Ascending aorta (tissue), 2 donors: ENCODE data around the gene AKTIP. TPM values are rescaled to one million over a fixed set of nuclear protein-coding genes. Genes with fewer than 3 reads are reported as not detected.

Experiments
- DNase-seq, 2 donors: peaks; one replicate each; pipeline ENCODE4 v3.0.0-alpha.2; 2019; ENCODE audit warnings: low spot score in 2 of 2
- H3K27ac ChIP-seq, 2 donors: fragments of 200-600 bp; sonication (generic); one replicate each; pipeline ENCODE4 v1.5.1; 2016 to 2017; ENCODE audit warnings: mild to moderate bottlenecking in 1 of 2
- H3K27me3 ChIP-seq: fragments of 200-600 bp; sonication (generic); one replicate; pipeline ENCODE4 v1.5.1; 2017
- H3K36me3 ChIP-seq, 2 donors: fragments of 200-600 bp; sonication (generic); one replicate each; pipeline ENCODE4 v1.5.1; 2016
- H3K4me1 ChIP-seq, 2 donors: fragments of 200-600 bp; sonication (generic); one replicate each; pipeline ENCODE4 v1.5.1; 2016 to 2017; ENCODE audit warnings: mild to moderate bottlenecking in 1 of 2
- H3K4me3 ChIP-seq, 2 donors: fragments of 200-600 bp; sonication (generic); one replicate each; pipeline ENCODE4 v1.5.1; 2016 to 2017; ENCODE audit warnings: mild to moderate bottlenecking in 1 of 2
- H3K9me3 ChIP-seq, 2 donors: fragments of 200-600 bp; sonication (generic); one replicate each; pipeline ENCODE4 v1.5.1; 2016
- CTCF ChIP-seq, 3 experiments: fragments of 200-600 bp in 2 of 3; fragments of 450-650 bp in 1 of 3; sonication (generic) in 2 of 3; IDR thresholded peaks; one replicate each; pipeline ENCODE4 v1.5.1; 2016 to 2019; ENCODE audit warnings: antibody characterized with exemption in 3 of 3, mild to moderate bottlenecking in 1 of 3, moderate library complexity in 1 of 3
- intact Hi-C: fragments of 100-400 bp; cut with DNase I; formaldehyde crosslinking; loops from one replicate; pipeline ENCODE4 v1.15.1; 2023
- total RNA-seq: library from RNA; depleted of rRNA; stranded (reverse); fragments of >200 nt; gene quantifications from one replicate; pipeline ENCODE4 v1.1.0, GENCODE V29; 2016

The AKTIP gene
- total RNA-seq, 1 donor from 2014 or later = 58.0 TPM

- Histone ChIP-seq H3K36me3 (no peaks in the 10 kb centered on the region), H3K27ac (peak overlapping the region in 1 of 2 donors; percentile 97), H3K27me3 (no peaks in the 10 kb centered on the region), H3K4me1 (peaks cover 5 to 29% of the 10 kb centered on the region in 2 donors), H3K9me3 (no peaks in the 10 kb centered on the region), H3K4me3 (no peak overlapping the region)
- DNase-seq = no peak
- no peak for TF ChIP-seq CTCF (IDR thresholded peaks at IDR 0.05)
- intact Hi-C loops = loop anchor here (10.0 kb wide), 3 partner anchors 451 to 1999 kb away; partner anchors contain the start of genes CHD9, CHD9NB and LPCAT2
Observed at GRCh38 chr16:53506254-53506653, 3.2 kb upstream of the AKTIP start.

GRCh38 chr16:53504665-53505064 lies 1.7 kb upstream of the AKTIP start:
- H3K4me1 ChIP-seq = peaks cover 10 to 28% of the 10 kb centered on the region in 2 donors
- no peak for TF ChIP-seq CTCF (IDR thresholded peaks at IDR 0.05)
- no peaks in the 10 kb centered on the region for H3K9me3 ChIP-seq
- no peak for DNase-seq
- H3K27ac ChIP-seq = peak overlapping the region; percentile 91 to 97
- H3K36me3 ChIP-seq = no peaks in the 10 kb centered on the region
- H3K27me3 ChIP-seq = no peaks in the 10 kb centered on the region
- H3K4me3 ChIP-seq = peak overlapping the region; percentile 55 to 61
- intact Hi-C loops = loop anchor here (10.0 kb wide), 3 partner anchors 450 to 2000 kb away; partner anchors contain the start of genes CHD9, CHD9NB and LPCAT2

- Histone ChIP-seq H3K4me3 (peak overlapping the region; percentile 55 to 61), H3K36me3 (peaks cover 0 to 2% of the 10 kb centered on the region in 2 donors), H3K9me3 (no peaks in the 10 kb centered on the region), H3K27ac (peak overlapping the region; percentile 91 to 97), H3K4me1 (peaks cover 10 to 27% of the 10 kb centered on the region in 2 donors), H3K27me3 (no peaks in the 10 kb centered on the region)
- DNase-seq = peak; percentile 40 to 87
- TF ChIP-seq CTCF (IDR thresholded peaks at IDR 0.05) = no peak
- intact Hi-C loops = loop anchor here (1.0 to 10.0 kb wide), 7 partner anchors 69 to 2001 kb away; partner anchors contain the start of genes CHD9, CHD9NB, FTO and IRX5
Observed at GRCh38 chr16:53503991-53504663, 1.1 kb upstream of the AKTIP start.

GRCh38 chr16:53503270-53503923 lies 388 bp upstream of the AKTIP start:
- Histone ChIP-seq H3K27me3 (no peaks in the 10 kb centered on the region), H3K4me3 (peak overlapping the region; percentile 83 to 93), H3K9me3 (no peaks in the 10 kb centered on the region), H3K27ac (peak overlapping the region; percentile 91 to 97), H3K36me3 (peaks cover 0 to 9% of the 10 kb centered on the region in 2 donors), H3K4me1 (peaks cover 10 to 27% of the 10 kb centered on the region in 2 donors)
- DNase-seq = peak; percentile 100
- TF ChIP-seq CTCF (IDR thresholded peaks at IDR 0.05) = no peak
- intact Hi-C loops = loop anchor here (1.0 to 10.0 kb wide), 7 partner anchors 68 to 2001 kb away; partner anchors contain the start of genes CHD9, CHD9NB, FTO and IRX5

- no peak for DNase-seq
- H3K4me1 ChIP-seq = peaks cover 10 to 27% of the 10 kb centered on the region in 2 donors
- no peak overlapping the region for H3K27ac ChIP-seq
- H3K9me3 ChIP-seq = no peaks in the 10 kb centered on the region
- peak overlapping the region; percentile 83 to 93 for H3K4me3 ChIP-seq
- peaks cover 18 to 30% of the 10 kb centered on the region in 2 donors for H3K36me3 ChIP-seq
- intact Hi-C loops = loop anchor here (10.0 kb wide), 3 partner anchors 447 to 2003 kb away; partner anchors contain the start of genes CHD9, CHD9NB and LPCAT2
- no peaks in the 10 kb centered on the region for H3K27me3 ChIP-seq
- TF ChIP-seq CTCF (IDR thresholded peaks at IDR 0.05) = no peak
Observed at GRCh38 chr16:53501216-53501859, 1.7 kb downstream of the AKTIP start.
